ENCODE results near the gene TTLL11.

TTLL11 gene

DNA sequence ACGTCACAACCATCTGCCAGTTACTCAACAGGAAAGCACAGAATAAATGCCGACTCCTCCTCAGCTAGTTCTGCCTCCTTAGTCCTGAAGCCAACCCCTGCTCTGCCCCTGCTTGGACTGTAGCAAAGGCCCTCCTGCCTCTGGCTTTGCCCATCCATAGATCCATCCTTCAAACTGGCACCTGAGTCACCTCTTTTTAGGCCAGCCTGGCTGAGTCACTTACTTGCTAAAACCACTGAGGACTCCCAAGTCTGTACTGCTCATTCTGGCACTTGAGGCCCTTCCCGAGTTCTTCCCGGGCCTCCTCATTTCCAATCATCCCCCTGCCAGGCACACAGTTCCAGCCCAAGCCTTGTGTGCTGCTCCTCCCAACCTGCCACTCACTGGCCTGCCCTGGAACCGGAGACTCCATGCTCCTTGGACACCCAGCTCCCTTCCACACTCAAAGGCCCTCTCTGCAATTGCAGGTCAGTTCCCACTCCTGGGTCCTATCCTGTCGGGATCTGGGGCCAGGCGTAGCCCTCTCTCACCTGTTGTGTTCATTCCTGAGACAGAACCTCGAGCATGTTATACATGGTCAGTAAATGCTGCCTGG, 221.6 kb downstream of the TTLL11 start:
- no peak for DNase-seq (ENCODE audit: low read depth)
- TF ChIP-seq CTCF (IDR thresholded peaks at IDR 0.05; ENCODE audit: low read depth, low read length, missing control alignments) = no peak
- H3K4me3 ChIP-seq (ENCODE audit: low read depth, low read length) = no peak overlapping the region

- TF ChIP-seq CTCF (IDR thresholded peaks at IDR 0.05; ENCODE audit: low read depth, low read length, missing control alignments) = no peak
- DNase-seq (ENCODE audit: low read depth) = no peak
- H3K4me3 ChIP-seq (ENCODE audit: low read depth, low read length) = no peak overlapping the region
These were observed 222.8 kb downstream of the TTLL11 start for GRCh38 chr9:121870271-121870670.

- H3K4me3 ChIP-seq (ENCODE audit: low read depth, low read length) = no peak overlapping the region
- TF ChIP-seq CTCF (IDR thresholded peaks at IDR 0.05; ENCODE audit: low read depth, low read length, missing control alignments) = no peak
- no peak for DNase-seq (ENCODE audit: low read depth)
These were observed 224.5 kb downstream of the TTLL11 start for GRCh38 chr9:121868626-121869025.

DNA sequence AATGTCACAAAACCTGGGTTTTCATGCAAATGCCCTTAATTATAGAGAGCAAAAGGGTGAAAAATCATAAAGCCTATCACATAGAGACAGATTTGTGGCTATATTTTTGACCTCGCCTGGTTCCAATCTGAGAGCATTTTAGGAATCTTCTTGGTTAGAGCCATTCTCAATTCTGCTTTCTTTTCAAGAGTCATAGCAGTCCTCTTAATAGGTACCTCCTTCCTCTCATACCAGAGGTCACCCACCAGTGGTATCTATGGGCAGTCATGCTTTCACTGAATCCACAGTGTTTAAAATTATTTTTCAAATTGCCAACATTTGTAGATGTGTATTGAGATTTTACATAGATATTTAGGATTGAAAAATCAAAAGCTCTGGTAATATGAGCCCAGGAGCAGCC, 226.2 kb downstream of the TTLL11 start:
- H3K4me3 ChIP-seq (ENCODE audit: low read depth, low read length) = no peak overlapping the region
- DNase-seq (ENCODE audit: low read depth) = no peak
- no peak for TF ChIP-seq CTCF (IDR thresholded peaks at IDR 0.05; ENCODE audit: low read depth, low read length, missing control alignments)

- no peak for DNase-seq (ENCODE audit: low read depth)
- H3K4me3 ChIP-seq (ENCODE audit: low read depth, low read length) = no peak overlapping the region
- no peak for TF ChIP-seq CTCF (IDR thresholded peaks at IDR 0.05; ENCODE audit: low read depth, low read length, missing control alignments)
These were observed 227.2 kb downstream of the TTLL11 start for GRCh38 chr9:121865884-121866283.

- DNase-seq (ENCODE audit: low read depth) = no peak
- no peak for TF ChIP-seq CTCF (IDR thresholded peaks at IDR 0.05; ENCODE audit: low read depth, low read length, missing control alignments)
These were observed 228.0 kb downstream of the TTLL11 start for GRCh38 chr9:121865060-121865459.

DNA sequence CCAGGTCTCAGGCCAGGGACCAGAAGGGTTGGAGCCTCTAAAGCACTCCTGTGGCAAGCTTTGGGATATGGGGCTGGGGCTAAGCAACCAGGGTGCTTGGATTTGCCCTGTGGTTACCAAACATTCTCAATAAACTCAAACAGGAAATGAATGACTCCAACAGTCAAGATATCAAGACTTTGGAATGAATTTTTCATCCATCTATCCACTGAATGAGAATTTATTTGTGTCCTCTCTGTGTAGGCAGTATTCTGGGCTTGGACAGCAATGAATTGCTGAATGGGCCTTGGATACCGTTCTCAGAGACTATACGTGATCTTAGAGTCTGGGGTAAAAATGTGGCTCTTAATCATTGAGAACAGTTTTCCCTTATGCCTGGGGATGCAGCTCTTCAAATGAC, 229.2 kb downstream of the TTLL11 start:
- no peak for TF ChIP-seq CTCF (IDR thresholded peaks at IDR 0.05; ENCODE audit: low read depth, low read length, missing control alignments)
- H3K4me3 ChIP-seq (ENCODE audit: low read depth, low read length) = no peak overlapping the region
- DNase-seq (ENCODE audit: low read depth) = no peak

More at GRCh38 chr9:121865060-121865459, 228.0 kb downstream of the TTLL11 start:
- H3K4me3 ChIP-seq (ENCODE audit: low read depth, low read length) = no peak overlapping the region

Data from GM12864 (cell line).